HEK293 (cell line): Measurements from ENCODE around the gene CENPA.

Experiments used
- CTCF ChIA-PET: fragments of 350-600 bp; formaldehyde crosslinking; extraction: SDS; loops from one replicate; lab custom pipeline; 2021; ENCODE audit warnings: antibody characterized with exemption; lab: Yijun Ruan, JAX
- POLR2A ChIA-PET: fragments of 300-600 bp; formaldehyde crosslinking; extraction: SDS; loops from one replicate; lab custom pipeline; 2020; ENCODE audit warnings: antibody characterized with exemption, inconsistent platforms; lab: Yijun Ruan, JAX
- H3K27ac ChIP-seq: fragments of 200-500 bp; sonication (Bioruptor generic); 2 replicates; pipeline ENCODE4 v1.5.1; 2014; ENCODE audit warnings: low read depth, low read length, control low read depth, inconsistent platforms; ENCODE audit errors: extremely low read depth
- H3K36me3 ChIP-seq, 2 experiments: fragments of 200-500 bp in 1 of 2; sonication (Bioruptor generic) in 1 of 2; 1 replicate in 1 of 2; 2 replicates in 1 of 2; pipeline ENCODE4 v1.5.1; 2014 to 2017; ENCODE audit warnings: inconsistent platforms in 2 of 2, low read length in 2 of 2; ENCODE audit not compliant: control insufficient read depth in 2 of 2, insufficient read depth in 1 of 2
- H3K4me1 ChIP-seq: fragments of 200-500 bp; sonication (Bioruptor generic); 2 replicates; pipeline ENCODE4 v1.5.1; 2014; ENCODE audit warnings: mild to moderate bottlenecking, low read length, inconsistent platforms; ENCODE audit not compliant: control insufficient read depth, insufficient read depth
- H3K4me3 ChIP-seq: 2 replicates; pipeline ENCODE4 v1.5.1; 2011; ENCODE audit warnings: low read depth, mild to moderate bottlenecking, control low read depth, low read length, moderate library complexity
- H3K9me3 ChIP-seq: fragments of 200-500 bp; sonication (Bioruptor generic); 2 replicates; pipeline ENCODE4 v1.5.1; 2014; ENCODE audit warnings: low read depth, low read length, inconsistent platforms; ENCODE audit not compliant: control insufficient read depth, insufficient read depth
- GLI2 ChIP-seq: fragments of 450-650 bp; formaldehyde crosslinking; IDR thresholded peaks from 2 replicates; pipeline ENCODE4; 2017; ENCODE audit warnings: missing biosample characterization, missing genetic modification characterization, low read depth, borderline replicate concordance
- GLIS1 ChIP-seq: fragments of 450-650 bp; formaldehyde crosslinking; IDR thresholded peaks from 2 replicates; pipeline ENCODE4 v1.5.1; 2016; ENCODE audit warnings: missing biosample characterization, missing genetic modification characterization
- GLIS2 ChIP-seq: fragments of 450-650 bp; formaldehyde crosslinking; IDR thresholded peaks from 2 replicates; pipeline ENCODE4 v1.5.1; 2016; ENCODE audit warnings: missing biosample characterization, missing genetic modification characterization
- KLF9 ChIP-seq: fragments of 450-650 bp; formaldehyde crosslinking; IDR thresholded peaks from 2 replicates; pipeline ENCODE4 v1.5.1; 2016; ENCODE audit warnings: missing biosample characterization, missing genetic modification characterization, low read depth
- MEIS1 ChIP-seq: sonication (generic); formaldehyde crosslinking; IDR thresholded peaks from 2 replicates; pipeline ENCODE4 v1.8.1; 2022; ENCODE audit warnings: missing genetic modification reagents, mild to moderate bottlenecking, borderline replicate concordance
- REPIN1 ChIP-seq: fragments of 450-650 bp; formaldehyde crosslinking; IDR thresholded peaks from 2 replicates; pipeline ENCODE4 v1.5.1; 2017; ENCODE audit warnings: missing biosample characterization, missing genetic modification characterization, low read depth
- SCRT1 ChIP-seq: fragments of 450-650 bp; formaldehyde crosslinking; IDR thresholded peaks from 2 replicates; pipeline ENCODE4 v1.5.1; 2016; ENCODE audit warnings: missing biosample characterization, missing genetic modification characterization, borderline replicate concordance
- ZBTB6 ChIP-seq: fragments of 450-650 bp; formaldehyde crosslinking; IDR thresholded peaks from 2 replicates; pipeline ENCODE4 v1.5.1; 2017; ENCODE audit warnings: missing biosample characterization, missing genetic modification characterization
- ZEB2 ChIP-seq: fragments of 450-650 bp; formaldehyde crosslinking; IDR thresholded peaks from 2 replicates; pipeline ENCODE4 v1.5.1; 2016; ENCODE audit warnings: missing biosample characterization, missing genetic modification characterization
- ZIC2 ChIP-seq: fragments of 450-650 bp; formaldehyde crosslinking; IDR thresholded peaks from 2 replicates; pipeline ENCODE4 v1.5.1; 2016; ENCODE audit warnings: missing biosample characterization, missing genetic modification characterization
- ZNF138 ChIP-seq: fragments of 450-650 bp; formaldehyde crosslinking; IDR thresholded peaks from 2 replicates; pipeline ENCODE4 v1.5.1; 2016; ENCODE audit warnings: missing biosample characterization, missing genetic modification characterization, borderline replicate concordance
- ZNF211 ChIP-seq: fragments of 450-650 bp; formaldehyde crosslinking; IDR thresholded peaks from 2 replicates; pipeline ENCODE4 v1.5.1; 2016; ENCODE audit warnings: low read depth, missing biosample characterization, missing genetic modification characterization
- ZNF248 ChIP-seq: fragments of 450-650 bp; formaldehyde crosslinking; IDR thresholded peaks from 2 replicates; pipeline ENCODE4 v1.5.1; 2017; ENCODE audit warnings: missing biosample characterization, missing genetic modification characterization
- ZNF280D ChIP-seq: fragments of 450-650 bp; formaldehyde crosslinking; IDR thresholded peaks from 2 replicates; pipeline ENCODE4 v1.5.1; 2016; ENCODE audit warnings: missing biosample characterization, missing genetic modification characterization
- ZNF324 ChIP-seq: fragments of 450-650 bp; formaldehyde crosslinking; IDR thresholded peaks from 2 replicates; pipeline ENCODE4 v1.5.1; 2016; ENCODE audit warnings: missing biosample characterization, missing genetic modification characterization
- ZNF354C ChIP-seq: fragments of 450-650 bp; formaldehyde crosslinking; IDR thresholded peaks from 2 replicates; pipeline ENCODE4 v1.5.1; 2016; ENCODE audit warnings: missing biosample characterization, missing genetic modification characterization, low read depth, borderline replicate concordance
- ZNF488 ChIP-seq: fragments of 450-650 bp; formaldehyde crosslinking; IDR thresholded peaks from 2 replicates; pipeline ENCODE4 v1.5.1; 2016; ENCODE audit warnings: missing biosample characterization, missing genetic modification characterization
- ZNF513 ChIP-seq: fragments of 450-650 bp; IDR thresholded peaks from 2 replicates; pipeline ENCODE4 v1.5.1; 2018; ENCODE audit warnings: missing biosample characterization, missing genetic modification characterization
- ZNF514 ChIP-seq: fragments of 450-650 bp; formaldehyde crosslinking; IDR thresholded peaks from 2 replicates; pipeline ENCODE4 v1.5.1; 2016; ENCODE audit warnings: missing biosample characterization, missing genetic modification characterization
- ZNF623 ChIP-seq: fragments of 450-650 bp; formaldehyde crosslinking; IDR thresholded peaks from 2 replicates; pipeline ENCODE4 v1.5.1; 2016; ENCODE audit warnings: missing biosample characterization, missing genetic modification characterization
- ZNF664 ChIP-seq: fragments of 450-650 bp; formaldehyde crosslinking; IDR thresholded peaks from 2 replicates; pipeline ENCODE4 v1.5.1; 2016; ENCODE audit warnings: missing biosample characterization, missing genetic modification characterization
- ZNF76 ChIP-seq: fragments of 450-650 bp; formaldehyde crosslinking; IDR thresholded peaks from 2 replicates; pipeline ENCODE4; 2016; ENCODE audit warnings: low read depth, missing biosample characterization, missing genetic modification characterization, borderline replicate concordance
- TF ChIP-seq, protein P1 (sequence below): fragments of 450-650 bp; formaldehyde crosslinking; IDR thresholded peaks from 2 replicates; pipeline ENCODE4 v1.5.1; 2016; ENCODE audit warnings: missing biosample characterization, missing genetic modification characterization
- TF ChIP-seq, protein P2 (sequence below): fragments of 450-650 bp; formaldehyde crosslinking; IDR thresholded peaks from 2 replicates; pipeline ENCODE4 v1.5.1; 2016; ENCODE audit warnings: missing biosample characterization, missing genetic modification characterization

The CENPA gene

GRCh38 chr2:26811261-26811660 is 25.4 kb downstream of the CENPA start (continued):
- no peak for TF ChIP-seq ZNF623 (tag by site-specific recombination)
- no peak for TF ChIP-seq ZNF211 (tag by site-specific recombination)
- no peak for TF ChIP-seq ZIC2 (tag by site-specific recombination)
- no peak for TF ChIP-seq REPIN1
- TF ChIP-seq ZNF248 (tag by site-specific recombination) = no peak
- no peak for TF ChIP-seq ZNF354C (tag by site-specific recombination)

- H3K27ac ChIP-seq = no peak overlapping the region
- CTCF ChIA-PET = no interaction called here
Observed at GRCh38 chr2:26811791-26812694, 26.2 kb downstream of the CENPA start.

More at GRCh38 chr2:26811791-26812694, 26.2 kb downstream of the CENPA start:
- Histone ChIP-seq H3K4me1 (no peaks in the 10 kb centered on the region), H3K4me3 (no peak overlapping the region), H3K36me3 (no peaks in the 10 kb centered on the region), H3K9me3 (no peaks in the 10 kb centered on the region)
- POLR2A ChIA-PET = no interaction called here
- TF ChIP-seq MEIS1 (no peak), ZNF623 (tag by site-specific recombination) (no peak), GLIS1 (tag by site-specific recombination) (no peak), GLI2 (tag by site-specific recombination) (no peak), ZNF513 (no peak), KLF9 (tag by site-specific recombination) (no peak), SCRT1 (tag by site-specific recombination) (no peak), ZNF488 (tag by site-specific recombination) (no peak), ZNF76 (no peak), ZNF280D (tag by site-specific recombination) (no peak), ZNF138 (tag by site-specific recombination) (no peak), ZBTB6 (tag by site-specific recombination) (no peak), ZNF324 (tag by site-specific recombination) (no peak), ZEB2 (tag by site-specific recombination) (no peak), ZNF664 (no peak), GLIS2 (tag by site-specific recombination) (no peak), ZNF514 (no peak)
- TF ChIP-seq, protein P1, sequence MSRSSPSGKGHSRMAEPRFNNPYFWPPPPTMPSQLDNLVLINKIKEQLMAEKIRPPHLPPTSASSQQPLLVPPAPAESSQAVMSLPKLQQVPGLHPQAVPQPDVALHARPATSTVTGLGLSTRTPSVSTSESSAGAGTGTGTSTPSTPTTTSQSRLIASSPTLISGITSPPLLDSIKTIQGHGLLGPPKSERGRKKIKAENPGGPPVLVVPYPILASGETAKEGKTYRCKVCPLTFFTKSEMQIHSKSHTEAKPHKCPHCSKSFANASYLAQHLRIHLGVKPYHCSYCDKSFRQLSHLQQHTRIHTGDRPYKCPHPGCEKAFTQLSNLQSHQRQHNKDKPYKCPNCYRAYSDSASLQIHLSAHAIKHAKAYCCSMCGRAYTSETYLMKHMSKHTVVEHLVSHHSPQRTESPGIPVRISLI (tag by site-specific recombination) = no peak
- TF ChIP-seq, protein P2, sequence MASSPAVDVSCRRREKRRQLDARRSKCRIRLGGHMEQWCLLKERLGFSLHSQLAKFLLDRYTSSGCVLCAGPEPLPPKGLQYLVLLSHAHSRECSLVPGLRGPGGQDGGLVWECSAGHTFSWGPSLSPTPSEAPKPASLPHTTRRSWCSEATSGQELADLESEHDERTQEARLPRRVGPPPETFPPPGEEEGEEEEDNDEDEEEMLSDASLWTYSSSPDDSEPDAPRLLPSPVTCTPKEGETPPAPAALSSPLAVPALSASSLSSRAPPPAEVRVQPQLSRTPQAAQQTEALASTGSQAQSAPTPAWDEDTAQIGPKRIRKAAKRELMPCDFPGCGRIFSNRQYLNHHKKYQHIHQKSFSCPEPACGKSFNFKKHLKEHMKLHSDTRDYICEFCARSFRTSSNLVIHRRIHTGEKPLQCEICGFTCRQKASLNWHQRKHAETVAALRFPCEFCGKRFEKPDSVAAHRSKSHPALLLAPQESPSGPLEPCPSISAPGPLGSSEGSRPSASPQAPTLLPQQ = no peak
